Stimulated activated CD8-positive, alpha-beta memory T cell treated with anti-CD3 and anti-CD28 coated beads, Interleukin-15, amount 100 ng/mL, for 48 hours (primary cell): ENCODE data around the gene KCNQ5.
"Not testable (repeated sequence)": the region's sequence is repeated elsewhere in the genome, so short reads cannot be mapped to it uniquely, and the experiment has no call there.

ENCODE experiments used
- DNase-seq, 2 donors: peaks; one replicate each; pipeline ENCODE4 v3.0.0-alpha.2; 2020; ENCODE audit warnings: low read depth in 2 of 2

Gene KCNQ5

GRCh38 chr6:72621291-72622093, at the start of gene KCNQ5:
KCNQ5 (plus strand) TSS chr6:72622064.
- peak in 1 of 2 donors; percentile 0 for DNase-seq

GRCh38 chr6:72579865-72580264, 42.0 kb upstream of the KCNQ5 start:
- DNase-seq, result no peak

DNA sequence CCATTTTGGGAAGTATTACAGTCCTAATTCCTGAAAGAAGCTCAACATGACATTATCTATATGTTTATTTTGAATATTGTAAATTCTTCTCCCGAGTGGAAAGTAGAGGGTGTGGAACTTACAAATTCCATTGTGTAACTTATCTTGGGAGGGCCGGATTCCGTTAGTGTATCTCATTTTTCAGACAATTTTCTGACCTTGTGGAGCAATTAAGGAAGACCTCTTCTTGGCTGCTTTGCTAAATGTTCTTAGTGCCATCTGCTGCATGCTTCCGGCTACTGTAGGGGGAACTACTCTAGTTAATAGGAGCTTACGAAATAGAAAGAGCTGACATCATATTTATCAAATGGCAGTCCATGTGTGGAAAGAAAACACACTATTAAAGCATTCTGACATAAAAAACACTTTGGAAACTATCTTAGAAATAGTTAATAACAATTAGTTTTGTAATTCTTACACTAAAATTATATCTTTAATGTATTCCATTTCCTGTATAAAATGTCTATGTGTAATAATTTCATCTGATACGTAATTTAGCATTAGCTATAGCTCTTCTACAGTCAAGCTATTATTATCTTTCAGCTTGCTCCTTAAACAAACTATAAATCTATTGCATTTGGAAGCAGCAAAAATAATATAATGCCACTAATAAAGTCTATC, 41.5 kb upstream of the KCNQ5 start:
- DNase-seq, result no peak

GRCh38 chr6:72580950-72581349, 40.9 kb upstream of the KCNQ5 start:
- DNase-seq, result not testable (repeated sequence)

DNA sequence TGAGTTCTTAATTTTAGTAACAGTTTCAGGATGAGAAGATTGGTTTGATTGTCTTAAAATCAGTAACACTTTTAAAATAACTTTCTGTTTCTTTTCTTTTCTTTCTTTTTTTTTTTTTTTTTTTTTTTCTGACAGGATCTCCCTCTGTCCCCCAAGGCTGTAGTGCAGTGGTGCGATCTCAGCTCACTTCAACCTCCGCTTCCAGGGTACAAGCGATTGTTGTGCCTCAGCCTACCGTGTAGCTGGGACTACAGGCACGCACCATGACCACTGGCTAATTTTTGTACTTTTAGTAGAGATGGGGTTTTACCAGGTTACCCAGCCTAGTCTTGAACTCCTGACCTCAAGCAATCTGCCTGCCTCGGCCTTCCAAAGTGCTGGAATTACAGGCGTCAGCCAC, 33.7 kb upstream of the KCNQ5 start:
- no peak for DNase-seq

GRCh38 chr6:72589096-72589495, 32.8 kb upstream of the KCNQ5 start:
- no peak for DNase-seq

GRCh38 chr6:72595812-72596211, 26.1 kb upstream of the KCNQ5 start:
- DNase-seq, result no peak

DNA sequence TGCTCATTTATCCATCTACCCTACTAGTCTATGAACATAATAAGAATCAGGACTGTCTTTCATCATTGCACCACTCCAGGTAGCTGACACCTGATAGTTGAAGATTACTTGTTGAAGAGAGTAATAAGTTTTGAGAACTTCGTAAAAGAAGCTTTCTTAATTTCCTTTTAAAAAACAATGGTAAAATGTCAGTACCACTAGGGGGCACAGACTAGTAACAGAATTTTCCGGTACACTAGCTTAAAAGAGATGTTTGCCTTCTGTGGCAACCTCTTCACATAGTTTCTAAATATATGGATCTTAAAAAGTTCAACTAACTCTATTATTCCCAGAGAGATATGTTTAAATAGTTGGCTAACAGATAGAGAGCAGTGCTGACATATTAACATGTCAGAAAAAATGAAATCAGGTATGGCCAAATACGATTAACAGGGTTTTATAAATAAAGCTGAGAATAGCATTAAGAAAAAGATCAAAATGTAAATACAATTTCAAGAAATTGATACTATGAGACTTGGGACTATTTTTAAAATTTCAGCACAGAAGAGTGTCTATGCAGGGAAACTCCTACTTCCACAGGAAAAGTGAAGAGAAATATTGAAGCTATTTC, 5.4 kb upstream of the KCNQ5 start:
- DNase-seq, result no peak

GRCh38 chr6:72617721-72618120, 4.1 kb upstream of the KCNQ5 start:
- no peak for DNase-seq

DNA sequence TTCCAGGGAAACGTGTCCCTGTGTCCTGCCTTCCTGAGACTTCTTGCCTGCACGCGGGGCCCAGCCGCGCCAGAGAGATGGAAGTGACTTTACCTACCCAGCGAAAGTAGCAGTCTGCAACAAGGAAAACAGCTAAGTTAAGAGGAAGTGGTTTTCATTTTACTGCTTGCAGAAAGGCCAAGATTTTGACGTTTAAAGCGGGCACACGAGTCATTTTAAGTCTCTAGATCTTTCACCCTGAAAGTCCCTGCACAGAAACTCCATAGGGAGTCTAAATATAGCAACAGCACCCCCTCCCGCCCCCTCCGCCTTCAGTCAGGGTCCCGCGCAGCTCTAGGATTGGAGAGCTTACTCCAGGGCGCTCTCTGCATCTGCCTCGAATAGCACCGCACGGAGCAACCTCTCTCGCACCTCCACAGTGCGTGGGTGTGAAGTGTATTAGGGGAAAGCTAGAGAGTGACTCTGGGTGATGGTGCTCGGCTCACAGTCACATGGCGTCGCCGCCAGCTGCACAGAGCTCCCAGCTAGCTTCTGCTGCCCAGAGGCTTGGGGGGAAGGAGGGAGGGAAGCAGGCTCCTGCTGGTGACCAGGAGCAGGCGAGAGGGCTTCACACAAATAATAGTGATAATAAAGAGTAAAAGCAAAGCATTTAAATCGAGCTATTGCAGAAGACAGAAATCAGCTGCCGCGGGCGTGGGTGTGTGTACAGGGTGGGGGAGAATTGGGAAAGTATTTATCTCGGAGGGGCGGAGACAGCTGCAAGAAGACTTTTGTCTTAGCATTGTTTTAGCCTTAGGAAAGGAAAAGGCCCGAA, 1.8 kb upstream of the KCNQ5 start:
- DNase-seq, result peak; percentile 75 to 81

DNA sequence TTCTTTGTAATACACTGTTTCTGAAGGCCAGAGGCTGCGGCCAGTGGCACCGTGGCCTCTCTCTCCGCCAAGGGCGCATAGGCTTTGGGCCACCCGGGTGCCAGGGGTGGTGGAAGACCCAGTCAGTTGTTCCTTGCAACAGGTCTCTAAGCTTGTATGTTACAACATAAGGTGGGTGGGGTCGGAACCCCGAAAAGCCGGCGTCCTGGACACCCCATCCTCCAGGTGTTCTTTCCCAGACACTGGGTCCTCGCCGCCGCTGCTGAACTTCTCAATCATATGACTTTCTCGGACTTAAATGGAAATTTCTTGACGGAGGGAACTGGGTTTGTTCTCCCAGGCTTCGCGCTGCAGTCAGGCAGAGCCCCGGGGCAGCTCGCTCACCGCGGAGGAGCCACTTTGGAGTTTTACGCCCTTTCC, 983 bp upstream of the KCNQ5 start:
- peak in 1 of 2 donors; percentile 1 for DNase-seq

DNA sequence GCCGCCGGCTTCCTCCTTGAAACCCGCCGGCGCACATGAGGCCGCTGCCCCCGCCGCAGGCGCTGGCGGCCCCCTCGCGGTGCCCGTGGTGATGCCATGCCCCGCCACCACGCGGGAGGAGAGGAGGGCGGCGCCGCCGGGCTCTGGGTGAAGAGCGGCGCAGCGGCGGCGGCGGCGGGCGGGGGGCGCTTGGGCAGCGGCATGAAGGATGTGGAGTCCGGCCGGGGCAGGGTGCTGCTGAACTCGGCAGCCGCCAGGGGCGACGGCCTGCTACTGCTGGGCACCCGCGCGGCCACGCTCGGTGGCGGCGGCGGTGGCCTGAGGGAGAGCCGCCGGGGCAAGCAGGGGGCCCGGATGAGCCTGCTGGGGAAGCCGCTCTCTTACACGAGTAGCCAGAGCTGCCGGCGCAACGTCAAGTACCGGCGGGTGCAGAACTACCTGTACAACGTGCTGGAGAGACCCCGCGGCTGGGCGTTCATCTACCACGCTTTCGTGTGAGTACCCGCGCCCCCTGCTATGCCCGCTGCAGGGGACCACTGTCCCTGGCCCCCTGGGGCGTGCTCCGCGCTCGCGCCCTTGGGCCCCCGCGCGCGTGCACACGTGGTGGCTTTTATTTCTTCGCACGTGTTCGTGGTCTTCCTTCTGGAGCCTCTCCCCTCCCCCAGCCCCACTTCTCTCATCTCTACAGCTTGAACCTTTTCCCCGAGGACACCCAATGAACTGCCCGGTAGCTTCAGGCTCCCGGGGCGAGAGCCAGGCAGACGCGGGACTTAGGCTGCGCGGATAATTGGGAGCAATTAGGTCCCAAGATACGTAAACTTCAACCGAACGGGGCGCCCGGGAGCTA, 453 bp downstream of the KCNQ5 start:
- DNase-seq, result peak; percentile 52 to 53

DNA sequence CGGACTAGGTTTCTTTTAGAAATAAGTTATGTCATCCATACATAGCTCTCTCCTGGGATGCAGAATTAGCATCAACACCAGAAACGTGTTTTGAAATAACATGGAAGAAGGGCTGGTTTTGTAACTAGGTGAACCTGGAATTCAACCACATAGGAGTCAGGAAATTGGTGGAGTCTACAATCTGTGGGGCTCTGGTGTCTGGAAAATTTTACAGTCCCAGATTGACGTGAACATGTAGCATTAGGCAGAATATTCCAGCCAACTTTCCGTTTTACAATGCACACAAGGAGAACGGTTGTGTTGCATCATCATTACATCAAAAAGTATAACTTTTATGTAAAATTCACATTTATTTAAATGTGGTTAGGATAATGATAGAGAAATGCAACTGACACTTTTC, 1.9 kb downstream of the KCNQ5 start:
- no peak for DNase-seq

GRCh38 chr6:72624557-72625160, 2.8 kb downstream of the KCNQ5 start:
- DNase-seq, result no peak

- DNase-seq, result no peak
Measured at GRCh38 chr6:72626126-72626525, 4.3 kb downstream of the KCNQ5 start.

DNA sequence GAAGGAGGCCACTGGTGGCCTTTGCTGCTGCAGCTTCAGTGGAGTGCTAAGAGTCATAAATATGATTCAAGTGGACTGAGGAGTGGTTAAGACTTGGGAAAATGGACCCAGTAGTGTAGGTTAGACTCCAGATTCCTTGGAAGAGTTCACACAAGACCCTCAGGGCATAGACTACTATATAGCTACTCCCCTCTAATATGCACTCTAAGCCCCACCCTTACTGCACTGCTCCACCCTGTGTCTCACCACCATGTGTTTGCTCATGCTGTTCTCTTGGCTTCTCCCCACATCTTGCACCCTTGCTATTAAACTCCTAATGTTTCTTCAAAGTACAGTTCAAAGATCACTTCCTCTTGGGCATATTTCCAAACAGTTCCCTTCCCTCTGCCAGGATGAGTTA, 5.7 kb downstream of the KCNQ5 start:
- no peak for DNase-seq

GRCh38 chr6:72631480-72631879, 9.6 kb downstream of the KCNQ5 start:
- DNase-seq, result no peak

DNA sequence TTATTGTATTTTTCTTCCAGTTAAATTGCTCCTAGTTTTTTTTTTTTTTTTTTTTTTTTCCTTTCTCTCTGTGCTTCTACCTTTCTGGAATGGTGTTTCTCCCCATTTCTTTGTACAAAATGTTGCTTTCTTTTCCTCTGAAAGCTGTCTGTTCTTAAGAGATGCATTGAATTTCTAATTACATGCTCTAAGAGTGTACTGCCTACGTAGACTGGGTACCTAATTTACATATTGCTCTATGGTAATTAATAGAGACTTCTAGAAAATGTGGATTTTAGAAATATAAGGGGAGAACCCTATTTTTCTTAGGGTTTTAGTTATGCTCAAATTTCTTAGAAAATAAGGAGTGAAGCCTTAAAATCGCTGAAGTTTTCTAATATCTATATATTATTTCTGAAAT, 13.8 kb downstream of the KCNQ5 start:
- DNase-seq, result no peak

GRCh38 chr6:72636215-72636614, 14.4 kb downstream of the KCNQ5 start:
- no peak for DNase-seq

- no peak for DNase-seq
Measured at GRCh38 chr6:72636786-72637185, 14.9 kb downstream of the KCNQ5 start.
